Measurements from ENCODE around the gene PAN2. TPM values are rescaled to one million over a fixed set of nuclear protein-coding genes. Genes with fewer than 3 reads are reported as not detected.

PAN2 gene
- total RNA-seq, 4 donors from 2014 or later = 24.2 to 60.1 (median 28.9) TPM

Other genes starting within 250 kb of the PAN2 start
- 100 to 1,000 TPM; 118 to 201 (median 130) TPM for gene PA2G4, start 229.4 kb downstream of the PAN2 start, total RNA-seq
- gene RPL41, start 217.4 kb downstream of the PAN2 start, total RNA-seq = 1,000 to 10,000 TPM; 3,201 to 5,967 (median 4,725) TPM
- gene ZC3H10, start 215.7 kb downstream of the PAN2 start, total RNA-seq = 1 to 10 TPM; 3.4 to 4.4 (median 3.7) TPM
- gene ESYT1, start 205.7 kb downstream of the PAN2 start, total RNA-seq = 10 to 100 TPM; 51.2 to 84.1 (median 64.9) TPM
- gene MYL6B, start 181.4 kb downstream of the PAN2 start, total RNA-seq = 10 to 100 TPM in 3 of 4 donors, 1 to 10 TPM in 1; 9.0 to 40.1 (median 22.5) TPM
- gene MYL6, start 175.6 kb downstream of the PAN2 start, total RNA-seq = 1,000 to 10,000 TPM in 1 of 4 donors, 100 to 1,000 TPM in 3; 700 to 1,156 (median 824) TPM
- gene SMARCC2, start 144.5 kb downstream of the PAN2 start, total RNA-seq = 10 to 100 TPM; 55.3 to 90.5 (median 63.5) TPM
- gene RNF41, start 112.1 kb downstream of the PAN2 start, total RNA-seq = 10 to 100 TPM; 33.3 to 46.5 (median 42.1) TPM
- 10 to 100 TPM in 3 of 4 donors, 1 to 10 TPM in 1; 9.9 to 23.1 (median 17.9) TPM for gene NABP2, start 109.7 kb downstream of the PAN2 start, total RNA-seq
- not detected for gene SLC39A5, start 103.9 kb downstream of the PAN2 start, total RNA-seq
- 10 to 100 TPM; 15.6 to 22.3 (median 18.7) TPM for gene ANKRD52, start 75.6 kb downstream of the PAN2 start, total RNA-seq
- 10 to 100 TPM in 1 of 4 donors, 1 to 10 TPM in 3; 2.8 to 11.0 (median 5.8) TPM for gene COQ10A, start 67.1 kb downstream of the PAN2 start, total RNA-seq
- gene CS, start 33.7 kb downstream of the PAN2 start, total RNA-seq = 100 to 1,000 TPM; 118 to 156 (median 150) TPM
- 10 to 100 TPM; 23.3 to 40.9 (median 37.7) TPM for gene CNPY2, start 18.0 kb downstream of the PAN2 start, total RNA-seq
- under 1 TPM in 1 of 4 donors, not detected in 3; 0.45 TPM for gene IL23A, start 4.9 kb upstream of the PAN2 start, total RNA-seq
- 10 to 100 TPM; 60.8 to 98.4 (median 92.5) TPM for gene STAT2, start 26.1 kb upstream of the PAN2 start, total RNA-seq
- gene APOF, start 28.9 kb upstream of the PAN2 start, total RNA-seq = not detected
- 1 to 10 TPM; 2.9 to 6.5 (median 3.7) TPM for gene TIMELESS, start 115.4 kb upstream of the PAN2 start, total RNA-seq
- gene MIP, start 120.7 kb upstream of the PAN2 start, total RNA-seq = not detected
- 1 to 10 TPM; 1.3 to 2.3 (median 2.1) TPM for gene SPRYD4, start 134.6 kb upstream of the PAN2 start, total RNA-seq
- gene GLS2, start 154.2 kb upstream of the PAN2 start, total RNA-seq = 10 to 100 TPM in 1 of 4 donors, 1 to 10 TPM in 3; 4.3 to 12.6 (median 6.8) TPM
- gene RBMS2, start 187.8 kb upstream of the PAN2 start, total RNA-seq = 10 to 100 TPM; 12.7 to 14.9 (median 13.7) TPM

Measured in lower leg skin (tissue), 4 donors.